K562 (cell line): ENCODE measurements around the gene FEN1. TPM values are rescaled to one million over a fixed set of nuclear protein-coding genes. Genes with fewer than 3 reads are reported as not detected.

Experiments
- BACH1 ChIP-seq: fragments of 200-800 bp; sonication (Bioruptor generic); IDR thresholded peaks from 2 replicates; pipeline ENCODE4 v1.6.1; 2016; ENCODE audit warnings: missing genetic modification characterization, missing compliant biosample characterization
- CBX5 ChIP-seq: IDR thresholded peaks from 2 replicates; pipeline ENCODE4 v1.6.1; 2014; ENCODE audit warnings: low read depth, borderline replicate concordance
- DNMT1 ChIP-seq: fragments of 450-650 bp; IDR thresholded peaks from 2 replicates; pipeline ENCODE4 v1.6.1; 2016; ENCODE audit warnings: antibody characterized with exemption, mild to moderate bottlenecking
- FOXJ2 ChIP-seq: fragments of 200-800 bp; sonication (Bioruptor generic); IDR thresholded peaks from 2 replicates; pipeline ENCODE4 v1.6.1; 2016; ENCODE audit warnings: missing genetic modification characterization, missing compliant biosample characterization
- HMG20A ChIP-seq: fragments of 450-650 bp; formaldehyde crosslinking; conservative IDR thresholded peaks from 2 replicates; pipeline ENCODE4 v1.4.0; 2020; ENCODE audit warnings: mild to moderate bottlenecking, mixed read lengths
- HNRNPLL ChIP-seq: fragments of 200-400 bp; formaldehyde crosslinking; IDR thresholded peaks from 2 replicates; pipeline ENCODE4 v1.6.1; 2017; ENCODE audit warnings: low read length, low read depth, mild to moderate bottlenecking; ENCODE audit not compliant: poor library complexity, severe bottlenecking
- LARP7 ChIP-seq: fragments of 450-650 bp; IDR thresholded peaks from 2 replicates; pipeline ENCODE4 v1.6.1; 2016
- MCM5 ChIP-seq: fragments of 450-650 bp; IDR thresholded peaks from 2 replicates; pipeline ENCODE4 v1.6.1; 2016; ENCODE audit warnings: low read depth
- MEF2A ChIP-seq: IDR thresholded peaks from 2 replicates; pipeline ENCODE4 v1.6.1; 2011; ENCODE audit warnings: low read depth, mild to moderate bottlenecking, low read length, moderate library complexity; ENCODE audit not compliant: control insufficient read depth
- NCOA4 ChIP-seq: fragments of 450-650 bp; IDR thresholded peaks from 2 replicates; pipeline ENCODE4 v1.6.1; 2018; ENCODE audit warnings: mild to moderate bottlenecking; ENCODE audit not compliant: partially characterized antibody
- PHB2 ChIP-seq: fragments of 450-650 bp; IDR thresholded peaks from 2 replicates; pipeline ENCODE4 v1.6.1; 2017; ENCODE audit warnings: low read depth
- RBM17 ChIP-seq: fragments of 200-400 bp; formaldehyde crosslinking; IDR thresholded peaks from 2 replicates; pipeline ENCODE4 v1.6.1; 2017; ENCODE audit warnings: low read depth, mild to moderate bottlenecking, low read length, borderline replicate concordance
- SMAD3 ChIP-seq: fragments of 450-650 bp; formaldehyde crosslinking; conservative IDR thresholded peaks from 2 replicates; pipeline ENCODE4 v1.4.0; 2020; ENCODE audit warnings: mild to moderate bottlenecking
- SRSF9 ChIP-seq: fragments of 200-400 bp; formaldehyde crosslinking; IDR thresholded peaks from 2 replicates; pipeline ENCODE4 v1.6.1; 2017; ENCODE audit warnings: low read depth, low read length, borderline replicate concordance
- TAL1 ChIP-seq: fragments of 450-650 bp; IDR thresholded peaks from 2 replicates; pipeline ENCODE4 v1.6.1; 2016; ENCODE audit warnings: mild to moderate bottlenecking
- TOE1 ChIP-seq, 2 experiments: fragments of 450-650 bp in 1 of 2; sonication (generic) in 1 of 2; formaldehyde crosslinking in 1 of 2; IDR thresholded peaks; 2 replicates each; pipeline versions ENCODE4 v1.7.1 to v1.8.0; 2016 to 2022; ENCODE audit warnings: borderline replicate concordance in 2 of 2, mild to moderate bottlenecking in 2 of 2, antibody characterized with exemption in 1 of 2, inconsistent platforms in 1 of 2, low read depth in 1 of 2, missing genetic modification reagents in 1 of 2, moderate library complexity in 1 of 2
- ZFP36 ChIP-seq: fragments of 150-350 bp; IDR thresholded peaks from 2 replicates; pipeline ENCODE4 v1.6.1; 2018; ENCODE audit warnings: low read length, low read depth; ENCODE audit not compliant: partially characterized antibody
- ZNF121 ChIP-seq: sonication (generic); formaldehyde crosslinking; conservative IDR thresholded peaks from 2 replicates; pipeline ENCODE4 v1.8.0; 2022; ENCODE audit warnings: missing genetic modification reagents
- polyA plus RNA-seq, 8 experiments: library from polyadenylated mRNA; depleted of rRNA in 4 of 8; stranded (reverse) in 5 of 8; unstranded in 3 of 8; fragments of >200 nt; fragmentation: Nextera tagmentation in 2 of 8; fragmentation: Illumina TruSeq in 1 of 8; extraction: Ambion mirVana in 2 of 8; extraction: Trizol in 1 of 8; gene quantifications; 2 replicates each; pipeline versions ENCODE4 v1.2.1 to v1.2.3, GENCODE V29; 2011 to 2014; ENCODE audit warnings: inconsistent platforms in 1 of 8, missing spikeins in 1 of 8
- total RNA-seq, 7 experiments: library from RNA; depleted of rRNA in 6 of 7; stranded (reverse); fragments of >200 nt in 6 of 7; fragmentation: Illumina TruSeq in 2 of 7; extraction: Trizol in 2 of 7; gene quantifications; 2 replicates each; pipeline versions ENCODE4 v1.2.1 to v1.2.3, GENCODE V29; 2011 to 2021; ENCODE audit warnings: low replicate concordance in 1 of 7
- TF ChIP-seq, protein P1 (sequence below): sonication (generic); formaldehyde crosslinking; IDR thresholded peaks from 2 replicates; pipeline ENCODE4 v1.8.0; 2022; ENCODE audit warnings: missing genetic modification reagents, mild to moderate bottlenecking, moderate library complexity, borderline replicate concordance
- TF ChIP-seq, protein P2 (sequence below): sonication (generic); formaldehyde crosslinking; IDR thresholded peaks from 2 replicates; pipeline ENCODE4 v1.8.0; 2022; ENCODE audit warnings: mild to moderate bottlenecking, missing genetic modification reagents

FEN1 gene
- total and polyA plus RNA-seq, 9 of the 15 experiments (the other 6 are each of a cell fraction or from before 2014, with no cell fraction given), result 58.1 to 156 (median 137) TPM

DNA sequence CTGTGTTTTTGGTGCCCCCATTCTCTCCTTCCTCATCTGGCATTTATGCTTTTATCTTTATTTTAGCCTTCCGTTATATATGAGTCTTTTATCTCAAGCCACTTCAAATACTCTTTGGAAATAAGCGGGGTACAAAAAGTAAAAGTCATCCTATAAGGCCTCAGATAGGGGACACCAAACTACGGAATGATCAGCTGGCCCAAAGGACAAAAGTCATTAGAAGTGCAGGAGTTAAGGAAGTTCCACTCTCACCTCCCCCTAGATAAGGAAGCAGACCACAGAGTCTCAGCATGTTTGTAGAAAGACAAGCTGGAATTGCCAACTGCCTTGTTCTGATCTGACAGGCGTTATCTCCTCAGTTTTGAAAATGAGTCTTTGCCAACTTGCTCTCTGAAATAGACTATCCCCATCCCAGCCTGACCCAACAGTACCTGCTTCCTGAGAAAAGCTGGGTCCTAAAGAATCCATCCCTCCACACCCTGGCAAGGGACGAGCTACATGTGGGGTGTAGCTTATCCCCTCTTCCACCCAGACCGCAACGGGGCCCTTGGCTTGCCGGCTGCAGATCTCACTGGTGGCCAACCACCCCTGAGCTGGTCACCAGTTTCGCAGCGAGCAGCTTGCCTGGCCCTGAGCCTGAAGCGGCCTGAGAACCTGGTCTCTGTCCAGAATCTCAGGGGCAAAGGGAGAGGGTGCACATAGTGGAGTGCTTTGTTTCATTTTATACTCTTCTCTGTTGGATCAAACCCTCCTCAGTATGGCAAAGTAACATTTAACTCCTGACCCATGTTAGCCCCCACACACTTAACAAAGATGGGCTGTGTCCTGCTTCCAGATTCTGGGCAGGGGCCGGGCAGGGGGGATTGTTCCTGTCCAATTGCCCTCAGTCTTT is 49.2 kb downstream of the FEN1 start (continued):
- no peak for TF ChIP-seq HNRNPLL
- TF ChIP-seq, protein P1, sequence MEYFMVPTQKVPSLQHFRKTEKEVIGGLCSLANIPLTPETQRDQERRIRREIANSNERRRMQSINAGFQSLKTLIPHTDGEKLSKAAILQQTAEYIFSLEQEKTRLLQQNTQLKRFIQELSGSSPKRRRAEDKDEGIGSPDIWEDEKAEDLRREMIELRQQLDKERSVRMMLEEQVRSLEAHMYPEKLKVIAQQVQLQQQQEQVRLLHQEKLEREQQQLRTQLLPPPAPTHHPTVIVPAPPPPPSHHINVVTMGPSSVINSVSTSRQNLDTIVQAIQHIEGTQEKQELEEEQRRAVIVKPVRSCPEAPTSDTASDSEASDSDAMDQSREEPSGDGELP (CRISPR knock-in tag), result peak; percentile 95
- no peak for TF ChIP-seq FOXJ2 (tag)
- no peak for TF ChIP-seq DNMT1
- TF ChIP-seq PHB2, result peak; percentile 66; the same call in 1 of the 2 replicates
- TF ChIP-seq ZFP36, result no peak
- peak; percentile 83 for TF ChIP-seq BACH1
- peak; percentile 37; the same call in 1 of the 2 replicates for TF ChIP-seq MEF2A
- TF ChIP-seq CBX5, result no peak
- TF ChIP-seq SRSF9, result no peak
- TF ChIP-seq RBM17, result no peak
- TF ChIP-seq SMAD3 (CRISPR knock-in tag), result no peak; the same call in 1 of the 2 replicates
- TF ChIP-seq TAL1, result peak; percentile 88
- no peak for TF ChIP-seq LARP7
- 0 out of 2 replicates have a peak, but pooled peaks have one; percentile 1 for TF ChIP-seq ZNF121 (CRISPR knock-in tag)
- TF ChIP-seq HMG20A (CRISPR knock-in tag), result no peak
- TF ChIP-seq NCOA4, result no peak
- peak; percentile 66; the same call in 1 of the 2 replicates for TF ChIP-seq TOE1 (IDR thresholded peaks at IDR 0.05; ENCODE audit: borderline replicate concordance)
- TF ChIP-seq TOE1 (CRISPR knock-in tag; IDR thresholded peaks at IDR 0.05; ENCODE audit: borderline replicate concordance, low read depth), result no peak
- TF ChIP-seq, protein P2, sequence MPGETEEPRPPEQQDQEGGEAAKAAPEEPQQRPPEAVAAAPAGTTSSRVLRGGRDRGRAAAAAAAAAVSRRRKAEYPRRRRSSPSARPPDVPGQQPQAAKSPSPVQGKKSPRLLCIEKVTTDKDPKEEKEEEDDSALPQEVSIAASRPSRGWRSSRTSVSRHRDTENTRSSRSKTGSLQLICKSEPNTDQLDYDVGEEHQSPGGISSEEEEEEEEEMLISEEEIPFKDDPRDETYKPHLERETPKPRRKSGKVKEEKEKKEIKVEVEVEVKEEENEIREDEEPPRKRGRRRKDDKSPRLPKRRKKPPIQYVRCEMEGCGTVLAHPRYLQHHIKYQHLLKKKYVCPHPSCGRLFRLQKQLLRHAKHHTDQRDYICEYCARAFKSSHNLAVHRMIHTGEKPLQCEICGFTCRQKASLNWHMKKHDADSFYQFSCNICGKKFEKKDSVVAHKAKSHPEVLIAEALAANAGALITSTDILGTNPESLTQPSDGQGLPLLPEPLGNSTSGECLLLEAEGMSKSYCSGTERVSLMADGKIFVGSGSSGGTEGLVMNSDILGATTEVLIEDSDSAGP (CRISPR knock-in tag), result no peak
- TF ChIP-seq MCM5, result no peak
- TF ChIP-seq, all 486 proteins: peak for 174
